Hepatocyte (in vitro differentiated cells): ENCODE results near the gene GPR62. TPM values are rescaled to one million over a fixed set of nuclear protein-coding genes. Genes with fewer than 3 reads are reported as not detected.
A peak's percentile ranks its signal among the peaks of the same experiment; 100 is the strongest.

Source experiments
- DNase-seq: peaks from one replicate; pipeline ENCODE4 v3.0.0-alpha.2; 2016; ENCODE audit warnings: low spot score
- H2AFZ ChIP-seq: fragments of 200-600 bp; sonication (generic); 2 replicates; pipeline ENCODE4 v1.6.0; 2016; ENCODE audit warnings: antibody characterized with exemption, mild to moderate bottlenecking
- H3K27ac ChIP-seq: fragments of 200-600 bp; sonication (generic); 2 replicates; pipeline ENCODE4 v1.5.1; 2016; ENCODE audit warnings: mild to moderate bottlenecking
- H3K27me3 ChIP-seq: fragments of 200-600 bp; sonication (generic); 2 replicates; pipeline ENCODE4 v1.6.1; 2016
- H3K36me3 ChIP-seq: fragments of 200-600 bp; sonication (generic); replicated peaks from 2 replicates; pipeline ENCODE4 v1.5.1; 2016; ENCODE audit warnings: low read depth; ENCODE audit not compliant: insufficient read depth
- H3K4me1 ChIP-seq: fragments of 200-600 bp; sonication (generic); 2 replicates; pipeline ENCODE4 v1.5.1; 2016; ENCODE audit warnings: mild to moderate bottlenecking, moderate library complexity; ENCODE audit not compliant: insufficient read depth
- H3K4me2 ChIP-seq: fragments of 200-600 bp; sonication (generic); 2 replicates; pipeline ENCODE4 v1.6.0; 2016
- H3K4me3 ChIP-seq: fragments of 200-600 bp; sonication (generic); 2 replicates; pipeline ENCODE4 v1.5.1; 2016; ENCODE audit warnings: mild to moderate bottlenecking
- H3K79me2 ChIP-seq: fragments of 200-600 bp; sonication (generic); 2 replicates; pipeline ENCODE4 v1.6.0; 2017; ENCODE audit warnings: mild to moderate bottlenecking
- H3K9me2 ChIP-seq: fragments of 200-600 bp; sonication (generic); replicated peaks from 2 replicates; pipeline ENCODE4 v1.6.0; 2017; ENCODE audit warnings: mild to moderate bottlenecking; ENCODE audit not compliant: insufficient read depth
- H3K9me3 ChIP-seq: fragments of 200-600 bp; sonication (generic); 2 replicates; pipeline ENCODE4 v1.5.1; 2016; ENCODE audit warnings: low read depth, mild to moderate bottlenecking
- H4K20me1 ChIP-seq: fragments of 200-600 bp; sonication (generic); 2 replicates; pipeline ENCODE4 v1.6.0; 2016; ENCODE audit warnings: mild to moderate bottlenecking; ENCODE audit not compliant: insufficient read depth, poor library complexity, severe bottlenecking
- EZH2 ChIP-seq: fragments of 200-600 bp; sonication (generic); IDR thresholded peaks from 2 replicates; pipeline ENCODE4 v1.6.1; 2016; ENCODE audit warnings: antibody characterized with exemption, mild to moderate bottlenecking, borderline replicate concordance
- EZH2phosphoT487 ChIP-seq: fragments of 200-600 bp; sonication (generic); IDR thresholded peaks from one replicate; pipeline ENCODE4 v1.6.1; 2018; ENCODE audit warnings: antibody characterized with exemption, mild to moderate bottlenecking, low read depth, moderate library complexity; ENCODE audit not compliant: unreplicated experiment, severe bottlenecking
- WGBS: methylation state at CpG from one replicate; pipeline ENCODE4 v1.1.6; 2016; ENCODE audit warnings: low lambda C conversion rate; ENCODE audit errors: missing lambda C conversion rate; 5-methylcytosine and 5-hydroxymethylcytosine counted together
- polyA plus RNA-seq: library from polyadenylated mRNA; unstranded; fragments of >200 nt; fragmentation: Nextera tagmentation; extraction: Ambion mirVana; gene quantifications from 2 replicates; pipeline ENCODE4 v1.2.1, GENCODE V29; 2016
- total RNA-seq: library from RNA; depleted of rRNA; stranded (reverse); fragments of >200 nt; gene quantifications from 2 replicates; pipeline ENCODE4 v1.2.3, GENCODE V29; 2014
- TF ChIP-seq, protein P1 (sequence below): fragments of 200-600 bp; sonication (generic); IDR thresholded peaks from 2 replicates; pipeline ENCODE4 v1.5.1; 2016; ENCODE audit warnings: antibody characterized with exemption, mild to moderate bottlenecking; ENCODE audit not compliant: poor library complexity

The GPR62 gene
- total and polyA plus RNA-seq, 2 experiments from 2014 or later: 0.08 TPM; not detected in 1

DNA sequence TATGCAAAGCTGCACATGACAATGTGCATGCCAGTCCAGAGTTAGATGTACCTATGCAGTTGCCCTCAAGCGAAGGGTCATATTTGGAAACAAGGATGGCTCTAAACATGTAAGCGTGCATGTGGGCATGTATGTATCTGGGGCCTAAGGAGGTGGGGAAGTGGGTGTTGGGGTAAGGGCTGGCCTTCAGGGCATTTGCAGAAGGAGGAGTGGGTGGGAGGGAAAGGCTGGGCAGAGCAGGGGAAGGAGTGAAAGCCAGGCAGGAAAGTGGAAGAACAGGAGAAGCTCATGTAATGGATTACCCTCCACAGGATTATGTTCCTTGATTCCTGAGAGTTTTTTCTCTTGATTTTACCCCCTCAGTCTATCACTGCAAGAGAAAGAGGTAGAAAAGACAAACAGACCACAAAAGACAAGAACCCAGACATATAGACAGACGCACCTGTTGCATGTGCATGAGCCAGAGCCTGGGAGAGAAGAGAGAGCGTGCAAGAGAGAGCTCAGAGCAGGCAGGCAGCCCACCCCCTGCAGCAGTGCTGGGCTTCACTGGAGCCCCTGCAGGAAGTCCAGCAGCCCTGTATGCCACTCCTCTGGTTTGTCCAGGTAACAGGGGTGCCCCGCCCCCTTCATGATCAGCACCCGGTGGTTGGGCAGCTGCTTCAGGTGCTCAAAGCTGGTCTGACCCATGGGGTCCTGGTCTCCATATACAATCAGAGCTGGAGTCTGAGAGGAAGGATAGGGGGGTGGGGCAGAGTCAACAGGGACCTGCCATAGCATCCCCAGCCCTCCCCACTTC lies 13.9 kb downstream of the GPR62 start:
- no peak for DNase-seq
- 66% methylated on average over 6 of the region's 6 CpGs for WGBS
- Histone ChIP-seq H3K9me3 (no peaks in the 10 kb centered on the region), H3K4me2 (peak overlapping the region; percentile 97), H2AFZ (no peak overlapping the region), H4K20me1 (no peaks in the 10 kb centered on the region), H3K27me3 (no peaks in the 10 kb centered on the region), H3K36me3 (no peaks in the 10 kb centered on the region), H3K4me1 (peaks cover 38% of the 10 kb centered on the region), H3K79me2 (peaks cover 43% of the 10 kb centered on the region), H3K27ac (peak overlapping the region; percentile 92), H3K4me3 (no peak overlapping the region), H3K9me2 (no peaks in the 10 kb centered on the region)
- no peak for TF ChIP-seq EZH2
- TF ChIP-seq, protein P1, sequence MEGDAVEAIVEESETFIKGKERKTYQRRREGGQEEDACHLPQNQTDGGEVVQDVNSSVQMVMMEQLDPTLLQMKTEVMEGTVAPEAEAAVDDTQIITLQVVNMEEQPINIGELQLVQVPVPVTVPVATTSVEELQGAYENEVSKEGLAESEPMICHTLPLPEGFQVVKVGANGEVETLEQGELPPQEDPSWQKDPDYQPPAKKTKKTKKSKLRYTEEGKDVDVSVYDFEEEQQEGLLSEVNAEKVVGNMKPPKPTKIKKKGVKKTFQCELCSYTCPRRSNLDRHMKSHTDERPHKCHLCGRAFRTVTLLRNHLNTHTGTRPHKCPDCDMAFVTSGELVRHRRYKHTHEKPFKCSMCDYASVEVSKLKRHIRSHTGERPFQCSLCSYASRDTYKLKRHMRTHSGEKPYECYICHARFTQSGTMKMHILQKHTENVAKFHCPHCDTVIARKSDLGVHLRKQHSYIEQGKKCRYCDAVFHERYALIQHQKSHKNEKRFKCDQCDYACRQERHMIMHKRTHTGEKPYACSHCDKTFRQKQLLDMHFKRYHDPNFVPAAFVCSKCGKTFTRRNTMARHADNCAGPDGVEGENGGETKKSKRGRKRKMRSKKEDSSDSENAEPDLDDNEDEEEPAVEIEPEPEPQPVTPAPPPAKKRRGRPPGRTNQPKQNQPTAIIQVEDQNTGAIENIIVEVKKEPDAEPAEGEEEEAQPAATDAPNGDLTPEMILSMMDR: no peak

DNA sequence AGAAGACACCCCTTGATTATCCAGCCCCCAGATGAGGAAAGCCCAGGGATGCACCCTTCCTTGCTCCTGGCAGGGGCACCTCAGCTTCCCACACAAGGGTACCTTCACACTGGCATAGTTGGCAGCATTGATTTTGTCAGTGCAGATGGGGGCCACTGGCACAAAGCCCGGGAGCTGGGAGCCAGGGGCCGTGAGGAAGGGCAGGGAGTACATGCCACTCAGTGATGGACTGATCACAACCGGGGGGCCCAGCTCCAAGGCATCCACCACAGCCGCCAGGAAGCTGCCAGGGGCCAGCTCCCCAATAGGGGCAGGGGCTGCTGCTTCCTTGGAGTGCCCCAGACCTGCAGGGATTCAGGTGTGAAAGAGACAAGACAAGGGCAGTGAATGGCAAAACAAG lies 14.7 kb downstream of the GPR62 start:
- no peaks in the 10 kb centered on the region for H3K9me2 ChIP-seq
- H2AFZ ChIP-seq: no peak overlapping the region
- H4K20me1 ChIP-seq: no peaks in the 10 kb centered on the region
- 89% methylated on average over 4 of the region's 4 CpGs for WGBS
- H3K79me2 ChIP-seq: peaks cover 41% of the 10 kb centered on the region
- H3K27me3 ChIP-seq: no peaks in the 10 kb centered on the region
- no peak overlapping the region for H3K4me2 ChIP-seq
- no peaks in the 10 kb centered on the region for H3K9me3 ChIP-seq
- no peak for TF ChIP-seq EZH2
- no peak for TF ChIP-seq EZH2phosphoT487
- TF ChIP-seq, protein P1: no peak
- peaks cover 45% of the 10 kb centered on the region for H3K4me1 ChIP-seq
- H3K4me3 ChIP-seq: no peak overlapping the region
- no peak for DNase-seq
- H3K36me3 ChIP-seq: no peaks in the 10 kb centered on the region
- no peak overlapping the region for H3K27ac ChIP-seq

DNA sequence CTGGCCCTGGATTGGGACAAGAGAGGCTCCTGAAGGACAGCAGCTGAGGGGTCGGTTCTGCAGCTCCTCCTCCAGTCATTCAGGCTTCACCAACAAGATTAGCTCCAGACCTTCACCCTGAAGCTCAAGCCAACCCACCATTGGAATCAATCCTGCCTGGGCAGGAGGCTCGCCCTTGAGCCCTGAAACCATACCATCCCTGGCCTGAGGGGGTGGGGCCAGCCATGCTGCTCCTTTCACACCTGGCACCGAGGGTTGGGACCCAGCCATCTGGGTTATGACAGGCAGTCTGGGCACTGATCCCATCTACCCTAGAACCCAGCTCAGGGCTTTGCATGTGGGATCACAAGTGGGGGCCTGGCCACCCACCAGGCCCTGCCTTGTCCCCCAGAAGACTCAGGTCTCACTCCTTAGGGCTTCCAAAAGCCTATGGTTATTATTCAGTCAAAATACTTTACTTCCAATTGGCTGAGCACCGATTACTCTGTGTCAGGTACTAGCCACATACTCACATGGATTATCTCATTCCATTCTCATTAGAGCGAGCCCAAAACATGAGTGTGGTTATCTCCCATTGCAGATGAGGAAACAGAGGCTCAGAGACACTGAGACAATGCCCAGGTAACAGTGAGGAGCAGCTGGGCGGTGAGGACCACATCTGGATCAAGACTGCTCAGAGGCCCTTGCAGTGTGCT lies 15.6 kb downstream of the GPR62 start:
- no peak overlapping the region for H3K27ac ChIP-seq
- H3K4me2 ChIP-seq: no peak overlapping the region
- H3K9me2 ChIP-seq: no peaks in the 10 kb centered on the region
- H3K36me3 ChIP-seq: no peaks in the 10 kb centered on the region
- H3K27me3 ChIP-seq: no peaks in the 10 kb centered on the region
- no peak overlapping the region for H3K4me3 ChIP-seq
- peaks cover 32% of the 10 kb centered on the region for H3K79me2 ChIP-seq
- no peak for DNase-seq
- no peaks in the 10 kb centered on the region for H3K9me3 ChIP-seq
- TF ChIP-seq EZH2 (no peak), EZH2phosphoT487 (no peak)
- TF ChIP-seq, protein P1: no peak
- peaks cover 44% of the 10 kb centered on the region for H3K4me1 ChIP-seq
- H4K20me1 ChIP-seq: no peaks in the 10 kb centered on the region
- 85% methylated on average over 6 of the region's 6 CpGs for WGBS
- H2AFZ ChIP-seq: no peak overlapping the region
